HepG2 (cell line): Measurements from ENCODE around the gene MEDAG. TPM values are rescaled to one million over a fixed set of nuclear protein-coding genes. Genes with fewer than 3 reads are reported as not detected.

Experiments used
- DRAP1 ChIP-seq: IDR thresholded peaks from 2 replicates; pipeline ENCODE4 v1.6.1; 2016; ENCODE audit warnings: missing genetic modification reagents, missing compliant biosample characterization
- DZIP1 ChIP-seq: sonication (generic); formaldehyde crosslinking; IDR thresholded peaks from 2 replicates; pipeline ENCODE4 v1.5.0; 2020; ENCODE audit warnings: mild to moderate bottlenecking, missing genetic modification reagents
- FUBP1 ChIP-seq: sonication (generic); formaldehyde crosslinking; IDR thresholded peaks from 2 replicates; pipeline ENCODE4 v1.5.1; 2020; ENCODE audit warnings: missing genetic modification reagents, mild to moderate bottlenecking, borderline replicate concordance
- JARID2 ChIP-seq: sonication (generic); formaldehyde crosslinking; IDR thresholded peaks from 2 replicates; pipeline ENCODE4 v1.8.1; 2023; ENCODE audit warnings: missing genetic modification reagents, inconsistent platforms; ENCODE audit not compliant: insufficient replicate concordance
- KAT7 ChIP-seq: IDR thresholded peaks from 2 replicates; pipeline ENCODE4 v1.6.1; 2018; ENCODE audit warnings: borderline replicate concordance, missing compliant biosample characterization
- MTA1 ChIP-seq: sonication (generic); formaldehyde crosslinking; IDR thresholded peaks from 2 replicates; pipeline ENCODE4 v1.4.0; 2020; ENCODE audit warnings: missing genetic modification reagents, mild to moderate bottlenecking, borderline replicate concordance
- SOX13 ChIP-seq, 3 experiments: fragments of 450-650 bp in 1 of 3; sonication (generic) in 1 of 3; formaldehyde crosslinking in 1 of 3; IDR thresholded peaks in 2 of 3; conservative IDR thresholded peaks in 1 of 3; 2 replicates each; pipeline versions ENCODE4 v1.5.0 to v1.6.1; 2016 to 2020; ENCODE audit warnings: antibody characterized with exemption in 1 of 3, mild to moderate bottlenecking in 1 of 3, missing compliant biosample characterization in 1 of 3, missing genetic modification reagents in 1 of 3, moderate library complexity in 1 of 3
- TBX3 ChIP-seq: fragments of 450-650 bp; IDR thresholded peaks from 2 replicates; pipeline ENCODE4 v1.6.1; 2017; ENCODE audit warnings: antibody characterized with exemption, mild to moderate bottlenecking, inconsistent platforms, borderline replicate concordance
- TCF12 ChIP-seq, 2 experiments: fragments of 450-650 bp in 1 of 2; sonication (generic) in 1 of 2; formaldehyde crosslinking in 1 of 2; IDR thresholded peaks; 2 replicates each; pipeline versions ENCODE4 v1.6.1 to v1.8.0; 2017 to 2022; ENCODE audit warnings: antibody characterized with exemption in 1 of 2, mild to moderate bottlenecking in 1 of 2, missing genetic modification reagents in 1 of 2, moderate library complexity in 1 of 2
- TRIM24 ChIP-seq: sonication (generic); formaldehyde crosslinking; IDR thresholded peaks from 2 replicates; pipeline ENCODE4 v1.8.0; 2022; ENCODE audit warnings: mild to moderate bottlenecking, missing genetic modification reagents
- ZNF124 ChIP-seq: sonication (generic); formaldehyde crosslinking; IDR thresholded peaks from 2 replicates; pipeline ENCODE4 v1.4.0; 2020; ENCODE audit warnings: missing genetic modification reagents
- ZNF3 ChIP-seq: IDR thresholded peaks from 2 replicates; pipeline ENCODE4 v1.7.0; 2017; ENCODE audit warnings: inconsistent platforms
- ZNF333 ChIP-seq: sonication (generic); formaldehyde crosslinking; IDR thresholded peaks from 2 replicates; pipeline ENCODE4 v1.4.0; 2020; ENCODE audit warnings: mild to moderate bottlenecking, missing genetic modification reagents, borderline replicate concordance
- ZNF512B ChIP-seq: sonication (generic); formaldehyde crosslinking; IDR thresholded peaks from 2 replicates; pipeline ENCODE4 v1.5.1; 2020; ENCODE audit warnings: missing genetic modification reagents, mild to moderate bottlenecking, borderline replicate concordance
- ZNF543 ChIP-seq: sonication (generic); formaldehyde crosslinking; IDR thresholded peaks from 2 replicates; pipeline ENCODE4 v1.4.0; 2020; ENCODE audit warnings: mild to moderate bottlenecking, missing genetic modification reagents
- ZNF564 ChIP-seq: sonication (generic); formaldehyde crosslinking; IDR thresholded peaks from 2 replicates; pipeline ENCODE4 v1.8.1; 2023; ENCODE audit warnings: mild to moderate bottlenecking, missing genetic modification reagents
- ZNF746 ChIP-seq: sonication (generic); formaldehyde crosslinking; IDR thresholded peaks from 2 replicates; pipeline ENCODE4 v1.8.0; 2022; ENCODE audit warnings: mild to moderate bottlenecking, missing genetic modification reagents
- ZNF816 ChIP-seq: sonication (generic); formaldehyde crosslinking; IDR thresholded peaks from 2 replicates; pipeline ENCODE4 v1.8.0; 2022; ENCODE audit warnings: missing genetic modification reagents, mild to moderate bottlenecking, borderline replicate concordance
- ZSCAN20 ChIP-seq: sonication (generic); formaldehyde crosslinking; IDR thresholded peaks from 2 replicates; pipeline ENCODE4 v1.4.0; 2020; ENCODE audit warnings: missing genetic modification reagents, mild to moderate bottlenecking, borderline replicate concordance
- polyA plus RNA-seq, 8 experiments: library from polyadenylated mRNA; depleted of rRNA in 3 of 8; stranded (reverse) in 7 of 8; unstranded in 1 of 8; fragments of >200 nt; fragmentation: Illumina TruSeq in 4 of 8; extraction: Trizol in 4 of 8; gene quantifications; 2 replicates each; pipeline versions ENCODE4 v1.2.1 to v1.2.3, GENCODE V29; 2011 to 2016; ENCODE audit warnings: low read depth in 4 of 8, missing spikeins in 1 of 8, mixed read lengths in 1 of 8; ENCODE audit not compliant: insufficient read depth in 1 of 8
- total RNA-seq, 5 experiments: library from RNA; depleted of rRNA; stranded (reverse); fragments of >200 nt; fragmentation: Illumina TruSeq; extraction: Trizol; gene quantifications; 2 replicates each; pipeline ENCODE4 v1.2.3, GENCODE V29; 2016; ENCODE audit warnings: low read depth in 1 of 5

MEDAG gene
- total and polyA plus RNA-seq, 2 of the 13 experiments (the other 11 are each of a cell fraction or from before 2014, with no cell fraction given): not detected

- TF ChIP-seq ZNF333 (CRISPR knock-in tag) (no peak), FUBP1 (CRISPR knock-in tag) (0 out of 2 replicates have a peak, but pooled peaks have one; percentile 66), ZNF746 (CRISPR knock-in tag) (0 out of 2 replicates have a peak, but pooled peaks have one; percentile 27), DRAP1 (CRISPR knock-in tag) (peak; percentile 52; the same call in 1 of the 2 replicates), ZNF512B (CRISPR knock-in tag) (peak; percentile 84; the same call in 1 of the 2 replicates), DZIP1 (no peak), ZNF816 (CRISPR knock-in tag) (no peak), ZNF564 (CRISPR knock-in tag) (no peak), MTA1 (CRISPR knock-in tag) (no peak), ZSCAN20 (CRISPR knock-in tag) (no peak), TRIM24 (CRISPR knock-in tag) (no peak), TBX3 (no peak), JARID2 (CRISPR knock-in tag) (no peak), SOX13 (IDR thresholded peaks at IDR 0.05) (no peak), SOX13 (CRISPR knock-in tag; conservative IDR thresholded peaks at IDR 0.05 in 1 of 2, IDR thresholded peaks at IDR 0.05 in 1 of 2) (no peak), KAT7 (CRISPR knock-in tag) (no peak), ZNF3 (CRISPR knock-in tag) (no peak), TCF12 (IDR thresholded peaks at IDR 0.05) (no peak), TCF12 (CRISPR knock-in tag; IDR thresholded peaks at IDR 0.05) (no peak), ZNF124 (CRISPR knock-in tag) (no peak), ZNF543 (no peak)
Observed at GRCh38 chr13:30865123-30866049, 40.7 kb upstream of the MEDAG start (continued).
